PC-3 (cell line): Measurements from ENCODE around the gene OPRL1. TPM values are rescaled to one million over a fixed set of nuclear protein-coding genes. Genes with fewer than 3 reads are reported as not detected.

Experiments
- ATAC-seq: fragments of 200-7000 bp; cut with Tn5 transposase; 2 replicates; pipeline ENCODE4 v1.9.1; 2020; ENCODE audit warnings: mild to moderate bottlenecking, moderate library complexity
- BruUV-seq: library from RNA; stranded (reverse); fragments of 400-500 nt; replicated peaks from 2 replicates; lab custom pipeline; 2021; lab: Mats Ljungman, UMichigan
- CTCF ChIA-PET: fragments of 300-600 bp; sonication (Branson Sonifier 250); formaldehyde crosslinking; loops from one replicate; lab custom pipeline; 2022; ENCODE audit warnings: antibody characterized with exemption; lab: Charles Lee
- POLR2A ChIA-PET: fragments of 300-600 bp; sonication (Branson Sonifier 250); formaldehyde crosslinking; loops from one replicate; lab custom pipeline; 2022; ENCODE audit warnings: antibody characterized with exemption; ENCODE audit not compliant: unreplicated experiment; lab: Charles Lee
- DNase-seq: peaks from one replicate; pipeline ENCODE4 v3.0.0-alpha.2; 2015
- H2AFZ ChIP-seq: fragments of 300-600 bp; sonication (generic); 2 replicates; pipeline ENCODE4 v1.6.0; 2016; ENCODE audit warnings: antibody characterized with exemption, low read length
- H3F3A ChIP-seq: fragments of 300-600 bp; sonication (generic); one replicate; pipeline ENCODE4 v1.6.0; 2017; ENCODE audit warnings: antibody characterized with exemption, low read length, control low read depth, mild to moderate bottlenecking; ENCODE audit not compliant: unreplicated experiment
- H3K27ac ChIP-seq: fragments of 300-600 bp; sonication (generic); 2 replicates; pipeline ENCODE4 v1.5.1; 2016; ENCODE audit warnings: mild to moderate bottlenecking, low read length
- H3K27me3 ChIP-seq: fragments of 300-600 bp; sonication (generic); 2 replicates; pipeline ENCODE4 v1.6.1; 2016; ENCODE audit warnings: low read length, mixed read lengths
- H3K36me3 ChIP-seq: fragments of 300-600 bp; sonication (generic); 2 replicates; pipeline ENCODE4 v1.6.1; 2016; ENCODE audit warnings: low read depth, mixed run types, low read length, mixed read lengths
- H3K4me1 ChIP-seq: fragments of 300-600 bp; sonication (generic); 2 replicates; pipeline ENCODE4 v1.5.1; 2016; ENCODE audit warnings: low read length; ENCODE audit not compliant: insufficient read depth
- H3K4me2 ChIP-seq: fragments of 300-600 bp; sonication (generic); 2 replicates; pipeline ENCODE4 v1.6.0; 2016; ENCODE audit warnings: low read length
- H3K4me3 ChIP-seq: fragments of 300-600 bp; sonication (generic); 2 replicates; pipeline ENCODE4 v1.5.1; 2016; ENCODE audit warnings: mild to moderate bottlenecking, low read length, mixed read lengths
- H3K79me2 ChIP-seq: fragments of 300-600 bp; sonication (generic); 2 replicates; pipeline ENCODE4 v1.6.1; 2017; ENCODE audit warnings: low read length, mixed read lengths
- H3K9ac ChIP-seq: fragments of 300-600 bp; sonication (generic); 2 replicates; pipeline ENCODE4 v1.6.0; 2016; ENCODE audit warnings: mild to moderate bottlenecking, low read length
- H3K9me2 ChIP-seq: fragments of 300-600 bp; sonication (generic); replicated peaks from 2 replicates; pipeline ENCODE4 v1.6.1; 2016; ENCODE audit warnings: mixed run types, low read length, mixed read lengths
- H3K9me3 ChIP-seq: fragments of 300-600 bp; sonication (generic); 2 replicates; pipeline ENCODE4 v1.6.1; 2016; ENCODE audit warnings: low read length, mixed read lengths
- H4K20me1 ChIP-seq: fragments of 300-600 bp; sonication (generic); 2 replicates; pipeline ENCODE4 v1.6.1; 2016; ENCODE audit warnings: low read length, mixed read lengths
- EZH2 ChIP-seq: fragments of 300-600 bp; sonication (generic); IDR thresholded peaks from one replicate; pipeline ENCODE4 v1.6.1; 2017; ENCODE audit warnings: antibody characterized with exemption, mild to moderate bottlenecking, low read length; ENCODE audit not compliant: unreplicated experiment
- EZH2phosphoT487 ChIP-seq: fragments of 300-600 bp; sonication (generic); IDR thresholded peaks from 2 replicates; pipeline ENCODE4 v1.6.1; 2018; ENCODE audit warnings: mild to moderate bottlenecking, antibody characterized with exemption, low read length, borderline replicate concordance
- intact Hi-C: fragments of 100-400 bp; cut with micrococcal nuclease; formaldehyde crosslinking; loops from 2 replicates; pipeline ENCODE4 v1.9.0; 2023
- total RNA-seq: library from RNA; depleted of rRNA; stranded (reverse); fragments of >200 nt; gene quantifications from 2 replicates; pipeline ENCODE4 v1.2.3, GENCODE V29; 2014
- TF ChIP-seq, protein P1 (sequence below): fragments of 300-600 bp; sonication (generic); conservative IDR thresholded peaks from 2 replicates; pipeline ENCODE4 v1.5.1; 2017; ENCODE audit warnings: antibody characterized with exemption, low read depth, mild to moderate bottlenecking, low read length

The OPRL1 gene
- total RNA-seq, 1 experiment from 2014 or later, result 5.6 TPM

DNA sequence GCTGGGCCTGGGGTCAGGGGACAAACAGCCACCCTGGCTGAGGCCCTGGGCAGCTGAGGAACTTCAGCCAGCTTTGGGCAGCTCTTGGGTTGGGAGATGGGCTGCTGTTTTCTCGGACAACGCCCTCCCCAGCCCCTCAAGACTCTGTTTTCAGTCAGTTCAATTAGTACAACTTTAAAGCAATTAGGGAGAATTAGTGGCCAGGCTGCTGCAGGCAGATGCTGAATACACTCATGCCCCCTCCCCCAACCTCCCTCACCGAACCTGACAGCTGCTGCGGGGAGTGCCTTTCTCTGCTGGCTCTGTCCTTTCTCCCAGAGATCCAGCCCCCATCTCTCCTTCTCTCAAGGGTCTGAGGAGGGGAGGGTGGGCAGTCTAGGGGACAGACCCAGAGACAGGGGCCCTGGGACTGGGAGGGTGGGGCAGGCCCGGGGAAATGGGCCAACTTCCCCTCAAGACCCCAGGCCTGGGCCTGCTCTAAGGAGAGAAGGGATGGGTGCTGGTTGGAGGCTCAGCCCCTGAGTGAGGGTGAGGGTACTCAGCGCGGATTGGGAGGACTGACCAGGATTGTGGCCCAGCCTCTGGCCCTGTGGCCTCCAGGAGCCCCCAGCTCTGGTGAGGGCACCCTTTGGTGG lies 66.5 kb downstream of the OPRL1 start:
- Histone ChIP-seq H4K20me1 (no peaks in the 10 kb centered on the region), H3K4me3 (no peak overlapping the region), H3K27me3 (no peaks in the 10 kb centered on the region), H3K4me1 (peaks cover 10% of the 10 kb centered on the region; the same call in 1 of the 2 replicates), H3K27ac (no peak overlapping the region), H3K79me2 (no peaks in the 10 kb centered on the region), H3K9me3 (0 out of 2 replicates have a peak, but pooled peaks cover 8% of the 10 kb centered on the region), H3K36me3 (no peaks in the 10 kb centered on the region), H3K4me2 (no peak overlapping the region), H3K9me2 (no peaks in the 10 kb centered on the region), H3K9ac (no peak overlapping the region), H3F3A (no peaks in the 10 kb centered on the region), H2AFZ (no peak overlapping the region)
- BruUV-seq, result no TSS peak
- ChIA-PET POLR2A (no interaction called here), CTCF (no interaction called here)
- intact Hi-C loops, result no loop called here
- no peak for DNase-seq
- ATAC-seq, result no peak
- TF ChIP-seq EZH2, result no peak
- TF ChIP-seq, protein P1, sequence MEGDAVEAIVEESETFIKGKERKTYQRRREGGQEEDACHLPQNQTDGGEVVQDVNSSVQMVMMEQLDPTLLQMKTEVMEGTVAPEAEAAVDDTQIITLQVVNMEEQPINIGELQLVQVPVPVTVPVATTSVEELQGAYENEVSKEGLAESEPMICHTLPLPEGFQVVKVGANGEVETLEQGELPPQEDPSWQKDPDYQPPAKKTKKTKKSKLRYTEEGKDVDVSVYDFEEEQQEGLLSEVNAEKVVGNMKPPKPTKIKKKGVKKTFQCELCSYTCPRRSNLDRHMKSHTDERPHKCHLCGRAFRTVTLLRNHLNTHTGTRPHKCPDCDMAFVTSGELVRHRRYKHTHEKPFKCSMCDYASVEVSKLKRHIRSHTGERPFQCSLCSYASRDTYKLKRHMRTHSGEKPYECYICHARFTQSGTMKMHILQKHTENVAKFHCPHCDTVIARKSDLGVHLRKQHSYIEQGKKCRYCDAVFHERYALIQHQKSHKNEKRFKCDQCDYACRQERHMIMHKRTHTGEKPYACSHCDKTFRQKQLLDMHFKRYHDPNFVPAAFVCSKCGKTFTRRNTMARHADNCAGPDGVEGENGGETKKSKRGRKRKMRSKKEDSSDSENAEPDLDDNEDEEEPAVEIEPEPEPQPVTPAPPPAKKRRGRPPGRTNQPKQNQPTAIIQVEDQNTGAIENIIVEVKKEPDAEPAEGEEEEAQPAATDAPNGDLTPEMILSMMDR, result no peak
- TF ChIP-seq EZH2phosphoT487, result no peak

DNA sequence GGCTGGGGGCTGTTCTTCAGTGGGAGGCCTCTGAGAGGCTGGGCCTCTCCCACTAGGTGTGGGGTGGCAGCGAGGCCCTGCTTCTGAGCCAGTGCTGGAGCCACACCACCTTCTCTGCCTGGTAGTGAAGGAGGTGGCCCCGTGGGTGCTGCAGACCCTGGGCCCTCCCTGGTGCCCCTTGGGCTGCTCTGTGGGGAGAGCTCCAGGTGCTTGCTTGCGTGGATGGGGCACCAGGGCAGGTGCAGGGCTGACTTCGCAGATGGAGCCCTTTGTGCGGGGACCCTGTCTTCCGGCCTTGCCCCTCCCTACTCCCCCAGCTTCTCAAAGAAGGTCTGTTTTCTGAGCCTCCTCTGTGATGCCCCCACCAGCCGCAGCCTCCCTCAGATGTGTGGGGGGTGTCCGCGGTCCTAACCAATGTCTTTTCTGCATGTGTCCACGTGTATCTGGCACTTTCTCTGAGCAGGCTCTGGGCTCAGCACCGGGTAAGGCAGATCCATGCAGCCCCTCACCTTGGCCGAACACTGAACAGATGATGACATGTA lies 67.1 kb downstream of the OPRL1 start:
- H3K4me2 ChIP-seq, result no peak overlapping the region
- no peaks in the 10 kb centered on the region for H4K20me1 ChIP-seq
- H3K9me3 ChIP-seq, result 0 out of 2 replicates have a peak, but pooled peaks cover 8% of the 10 kb centered on the region
- POLR2A ChIA-PET, result no interaction called here
- no peaks in the 10 kb centered on the region for H3K9me2 ChIP-seq
- H3K9ac ChIP-seq, result no peak overlapping the region
- H3K27ac ChIP-seq, result no peak overlapping the region
- no peak overlapping the region for H2AFZ ChIP-seq
- no peak overlapping the region for H3K4me3 ChIP-seq
- DNase-seq (no peak), ATAC-seq (no peak)
- TF ChIP-seq, protein P1, result no peak
- H3K79me2 ChIP-seq, result no peaks in the 10 kb centered on the region
- peaks cover 16% of the 10 kb centered on the region for H3K4me1 ChIP-seq
- H3K27me3 ChIP-seq, result no peaks in the 10 kb centered on the region
- H3K36me3 ChIP-seq, result no peaks in the 10 kb centered on the region
- intact Hi-C loops, result no loop called here
- BruUV-seq, result no TSS peak
- CTCF ChIA-PET, result no interaction called here
- H3F3A ChIP-seq, result no peaks in the 10 kb centered on the region

DNA sequence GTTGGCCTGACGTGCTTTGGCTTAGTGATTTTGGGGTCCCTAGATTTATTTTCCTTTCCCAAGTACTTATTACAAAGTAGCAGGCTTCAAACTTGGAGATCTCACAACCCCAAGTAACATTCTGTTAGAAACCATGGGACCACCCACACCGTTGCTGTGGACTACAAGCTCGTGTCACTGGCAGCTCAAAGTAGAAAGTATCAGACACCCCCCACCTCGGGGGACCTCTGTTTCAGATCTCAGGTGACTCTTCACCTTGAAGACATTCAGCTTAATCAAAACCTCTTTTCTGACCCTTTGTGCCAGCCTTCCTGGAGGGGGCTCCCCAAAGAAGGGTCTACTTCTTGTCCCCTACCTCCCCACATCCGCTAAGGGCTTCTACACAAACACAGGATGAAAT lies 68.7 kb downstream of the OPRL1 start:
- Histone ChIP-seq H4K20me1 (no peaks in the 10 kb centered on the region), H3K27ac (no peak overlapping the region), H3K4me1 (peaks cover 15% of the 10 kb centered on the region), H3K79me2 (no peaks in the 10 kb centered on the region), H3K9me3 (0 out of 2 replicates have a peak, but pooled peaks cover 8% of the 10 kb centered on the region), H3K27me3 (no peaks in the 10 kb centered on the region), H2AFZ (no peak overlapping the region), H3K9me2 (no peaks in the 10 kb centered on the region), H3K9ac (no peak overlapping the region), H3K36me3 (no peaks in the 10 kb centered on the region), H3F3A (no peaks in the 10 kb centered on the region), H3K4me2 (no peak overlapping the region), H3K4me3 (no peak overlapping the region)
- TF ChIP-seq, protein P1, result no peak
- TF ChIP-seq EZH2, result no peak
- TF ChIP-seq EZH2phosphoT487, result no peak
- DNase-seq (no peak), ATAC-seq (no peak)
- ChIA-PET POLR2A (interaction anchor here (0.6 kb wide), 1 partner anchor 86 kb away, joined by 3 read pairs; the partner anchor contains the start of gene TCEA2), CTCF (no interaction called here)
- intact Hi-C loops, result no loop called here
- no TSS peak for BruUV-seq
